Transverse colon (tissue), 4 donors: Measurements from ENCODE around the gene ADNP. TPM values are rescaled to one million over a fixed set of nuclear protein-coding genes. Genes with fewer than 3 reads are reported as not detected.

Source experiments
- DNase-seq: peaks from one replicate; pipeline ENCODE4 v3.0.0-alpha.2; 2019
- H3K27ac ChIP-seq, 4 donors: fragments of 200-600 bp; sonication (generic); 2 replicates each; pipeline ENCODE4 v1.5.1; 2016 to 2018; ENCODE audit warnings: inconsistent platforms in 4 of 4
- H3K27me3 ChIP-seq: fragments of 200-600 bp; sonication (generic); 2 replicates; pipeline ENCODE4 v1.5.1; 2017; ENCODE audit warnings: inconsistent platforms
- H3K36me3 ChIP-seq, 4 donors: fragments of 200-600 bp; sonication (generic); 2 replicates each; pipeline ENCODE4 v1.5.1; 2017 to 2019; ENCODE audit warnings: inconsistent platforms in 4 of 4
- H3K4me1 ChIP-seq, 4 donors: fragments of 200-600 bp; sonication (generic); 2 replicates each; pipeline ENCODE4 v1.5.1; 2017 to 2020; ENCODE audit warnings: inconsistent platforms in 4 of 4
- H3K4me3 ChIP-seq, 4 donors: fragments of 200-600 bp; sonication (generic); 1 replicate in 1 of 4; 2 replicates in 3 of 4; pipeline versions ENCODE4 v1.5.1 to v1.6.1; 2017 to 2019; ENCODE audit warnings: inconsistent platforms in 4 of 4
- H3K9me3 ChIP-seq, 2 donors: fragments of 200-600 bp; sonication (generic); 2 replicates each; pipeline ENCODE4 v1.5.1; 2017 to 2019; ENCODE audit warnings: inconsistent platforms in 2 of 2
- CTCF ChIP-seq, 5 experiments: fragments of 200-600 bp in 3 of 5; fragments of 450-650 bp in 2 of 5; sonication (generic) in 3 of 5; IDR thresholded peaks; 1 replicate in 2 of 5; 2 replicates in 3 of 5; pipeline ENCODE4 v1.5.1; 2016 to 2017; ENCODE audit warnings: antibody characterized with exemption in 5 of 5, inconsistent platforms in 3 of 5, mild to moderate bottlenecking in 2 of 5, moderate library complexity in 1 of 5
- EP300 ChIP-seq: sonication (generic); formaldehyde crosslinking; IDR thresholded peaks from one replicate; pipeline ENCODE4 v1.6.1; 2017; ENCODE audit warnings: antibody characterized with exemption, low read depth
- POLR2A ChIP-seq: fragments of 450-650 bp; IDR thresholded peaks from one replicate; pipeline ENCODE4 v1.6.1; 2016; ENCODE audit warnings: antibody characterized with exemption, mild to moderate bottlenecking, moderate library complexity
- POLR2AphosphoS5 ChIP-seq, 3 donors: sonication (generic); formaldehyde crosslinking; IDR thresholded peaks; one replicate each; pipeline ENCODE4 v1.6.1; 2016; ENCODE audit warnings: antibody characterized with exemption in 3 of 3
- WGBS, 2 donors: methylation state at CpG; one replicate each; pipeline ENCODE4 v1.1.5; 2018; ENCODE audit warnings: low coverage in 1 of 2; 5-methylcytosine and 5-hydroxymethylcytosine counted together
- in situ Hi-C, 4 donors: fragments of 200-750 bp; cut with MboI; loops; one replicate each; pipeline versions ENCODE4 v1.15.0 to v1.15.1; 2017; ENCODE audit warnings: low sequenced_read_pairs in 3 of 4, low pct_ligation_motif_present in 1 of 4, low pct_unique_long_range_greater_than_20kb in 1 of 4
- intact Hi-C: fragments of 100-400 bp; cut with DNase I; formaldehyde crosslinking; loops from one replicate; pipeline ENCODE4 v1.15.1; 2023; ENCODE audit warnings: low total_unique reads
- total RNA-seq, 4 donors: library from RNA; depleted of rRNA; stranded (reverse); fragments of >200 nt; gene quantifications; one replicate each; pipeline ENCODE4 v1.1.0, GENCODE V29; 2016

Gene ADNP
- total RNA-seq, 4 donors from 2014 or later = 34.8 to 65.7 (median 42.5) TPM

- 8 to 18% methylated on average over 7 of the region's 7 CpGs for WGBS, 2 donors
- peak overlapping the region; percentile 60 to 92 (median 82) for H3K4me3 ChIP-seq
- peak overlapping the region in 3 of 4 donors; percentile 83 to 93 (median 90) for H3K27ac ChIP-seq
- no peak for DNase-seq
- in situ Hi-C loops (no loop called here), intact Hi-C loops (no loop called here)
- H3K27me3 ChIP-seq = no peaks in the 10 kb centered on the region
- H3K4me1 ChIP-seq = peaks cover 10 to 39% (median 28%) of the 10 kb centered on the region in 4 donors
- peaks cover 0 to 18% (median 5%) of the 10 kb centered on the region in 4 donors for H3K36me3 ChIP-seq
- TF ChIP-seq POLR2AphosphoS5 (IDR thresholded peaks at IDR 0.05) (no peak), CTCF (IDR thresholded peaks at IDR 0.05) (no peak), POLR2A (no peak), EP300 (no peak)
- no peaks in the 10 kb centered on the region for H3K9me3 ChIP-seq
These were observed 26.0 kb upstream of the ADNP start for GRCh38 chr20:50957276-50957675.

GRCh38 chr20:50953821-50954220 is 22.6 kb upstream of the ADNP start:
- no peak overlapping the region for H3K27ac ChIP-seq
- no peak for DNase-seq
- no peaks in the 10 kb centered on the region for H3K27me3 ChIP-seq
- TF ChIP-seq POLR2A = no peak
- no peak for TF ChIP-seq CTCF (IDR thresholded peaks at IDR 0.05)
- TF ChIP-seq EP300 = no peak
- no peak for TF ChIP-seq POLR2AphosphoS5 (IDR thresholded peaks at IDR 0.05)
- intact Hi-C loops = no loop called here
- in situ Hi-C loops = no loop called here
- H3K4me1 ChIP-seq = peaks cover 5 to 22% (median 16%) of the 10 kb centered on the region in 4 donors
- no peak overlapping the region for H3K4me3 ChIP-seq
- peaks cover 0 to 42% (median 17%) of the 10 kb centered on the region in 4 donors for H3K36me3 ChIP-seq
- H3K9me3 ChIP-seq = no peaks in the 10 kb centered on the region

GRCh38 chr20:50953196-50953595 is 22.0 kb upstream of the ADNP start:
- 77 to 93% methylated on average over 2 of the region's 2 CpGs for WGBS, 2 donors
- DNase-seq = no peak

GRCh38 chr20:50948132-50948785 is 17.0 kb upstream of the ADNP start:
- no peak for DNase-seq
- peaks cover 0 to 78% (median 35%) of the 10 kb centered on the region in 4 donors for H3K36me3 ChIP-seq
- TF ChIP-seq POLR2A = no peak
- no peak for TF ChIP-seq EP300
- no peak for TF ChIP-seq CTCF (IDR thresholded peaks at IDR 0.05)
- no peak for TF ChIP-seq POLR2AphosphoS5 (IDR thresholded peaks at IDR 0.05)
- H3K27ac ChIP-seq = no peak overlapping the region
- WGBS, 2 donors = 87 to 89% methylated on average over 3 to 4 of the region's 4 CpGs
- in situ Hi-C loops (no loop called here), intact Hi-C loops (no loop called here)
- H3K9me3 ChIP-seq = no peaks in the 10 kb centered on the region
- H3K4me3 ChIP-seq = no peak overlapping the region
- no peaks in the 10 kb centered on the region for H3K27me3 ChIP-seq
- H3K4me1 ChIP-seq = no peaks in the 10 kb centered on the region

More at GRCh38 chr20:50953196-50953595, 22.0 kb upstream of the ADNP start:
- H3K4me1 ChIP-seq = peaks cover 5 to 22% (median 16%) of the 10 kb centered on the region in 4 donors
- TF ChIP-seq POLR2A = no peak
- TF ChIP-seq CTCF (IDR thresholded peaks at IDR 0.05) = no peak
- no peak for TF ChIP-seq EP300
- no peak for TF ChIP-seq POLR2AphosphoS5 (IDR thresholded peaks at IDR 0.05)
- H3K4me3 ChIP-seq = no peak overlapping the region
- no peaks in the 10 kb centered on the region for H3K27me3 ChIP-seq
- intact Hi-C loops (no loop called here), in situ Hi-C loops (no loop called here)
- H3K36me3 ChIP-seq = peaks cover 0 to 45% (median 18%) of the 10 kb centered on the region in 4 donors
- H3K27ac ChIP-seq = no peak overlapping the region
- H3K9me3 ChIP-seq = no peaks in the 10 kb centered on the region
